ENCODE data around the gene SMARCB1.

- TF ChIP-seq EZH2 (IDR thresholded peaks at IDR 0.05; ENCODE audit: low read depth, unreplicated experiment) (no peak), CTCF (conservative IDR thresholded peaks at IDR 0.05; ENCODE audit: low read depth in 2 of 2) (no peak)
Observed at GRCh38 chr22:23840026-23840425, 53.3 kb downstream of the SMARCB1 start.

Data from GM23338 (cell line).